ENCODE data around the gene FBXW2. TPM values are rescaled to one million over a fixed set of nuclear protein-coding genes. Genes with fewer than 3 reads are reported as not detected.

The FBXW2 gene
- total RNA-seq, 1 experiment from 2014 or later, result 69.6 TPM

GRCh38 chr9:120839146-120839545, 45.9 kb upstream of the FBXW2 start:
- no peaks in the 10 kb centered on the region for H3K9me2 ChIP-seq (ENCODE audit: insufficient read depth)
- intact Hi-C loops (cut with micrococcal nuclease; ENCODE audit: unreplicated experiment), result no loop called here
- H3K4me2 ChIP-seq, result no peak overlapping the region
- H2AFZ ChIP-seq, result no peak overlapping the region
- H3K27me3 ChIP-seq (ENCODE audit: insufficient read depth, low read depth), result no peaks in the 10 kb centered on the region
- peaks cover 16% of the 10 kb centered on the region for H4K20me1 ChIP-seq (ENCODE audit: insufficient read depth)
- peaks cover 12% of the 10 kb centered on the region for H3F3A ChIP-seq (ENCODE audit: insufficient read depth, low read depth)
- H3K4me1 ChIP-seq (replicated peaks; ENCODE audit: insufficient read depth), result peaks cover 12% of the 10 kb centered on the region
- no TSS peak for BruUV-seq (replicated peaks)
- H3K79me2 ChIP-seq (ENCODE audit: low read depth), result peaks cover 61% of the 10 kb centered on the region
- TF ChIP-seq EZH2 (IDR thresholded peaks at IDR 0.05; ENCODE audit: low read depth), result no peak
- TF ChIP-seq CTCF (conservative IDR thresholded peaks at IDR 0.05), result no peak
- no peak overlapping the region for H3K27ac ChIP-seq
- ChIA-PET CTCF (no interaction called here), POLR2A (ENCODE audit: unreplicated experiment) (no interaction called here)
- no peak for DNase-seq
- no peak overlapping the region for H3K4me3 ChIP-seq
- H3K9me3 ChIP-seq (ENCODE audit: insufficient read depth, low read depth), result no peaks in the 10 kb centered on the region
- peaks cover 23% of the 10 kb centered on the region for H3K36me3 ChIP-seq (ENCODE audit: low read depth)

- intact Hi-C loops (cut with micrococcal nuclease; ENCODE audit: unreplicated experiment), result no loop called here
- no peaks in the 10 kb centered on the region; the same call in 1 of the 2 replicates for H3F3A ChIP-seq (ENCODE audit: insufficient read depth, low read depth)
- peaks cover 16% of the 10 kb centered on the region for H4K20me1 ChIP-seq (ENCODE audit: insufficient read depth)
- TF ChIP-seq CTCF (conservative IDR thresholded peaks at IDR 0.05) (no peak), EZH2 (IDR thresholded peaks at IDR 0.05; ENCODE audit: low read depth) (no peak)
- ChIA-PET CTCF (no interaction called here), POLR2A (ENCODE audit: unreplicated experiment) (no interaction called here)
- no peak overlapping the region for H3K4me2 ChIP-seq
- peaks cover 24% of the 10 kb centered on the region for H3K36me3 ChIP-seq (ENCODE audit: low read depth)
- no peak overlapping the region for H3K27ac ChIP-seq
- H3K9me3 ChIP-seq (ENCODE audit: insufficient read depth, low read depth), result no peaks in the 10 kb centered on the region
- DNase-seq, result no peak
- H3K4me1 ChIP-seq (replicated peaks; ENCODE audit: insufficient read depth), result peaks cover 6% of the 10 kb centered on the region; the same call in 1 of the 2 replicates
- H3K9me2 ChIP-seq (ENCODE audit: insufficient read depth), result no peaks in the 10 kb centered on the region
- H3K4me3 ChIP-seq, result no peak overlapping the region
- H2AFZ ChIP-seq, result no peak overlapping the region
- H3K79me2 ChIP-seq (ENCODE audit: low read depth), result peaks cover 55% of the 10 kb centered on the region
- H3K27me3 ChIP-seq (ENCODE audit: insufficient read depth, low read depth), result no peaks in the 10 kb centered on the region
- no TSS peak for BruUV-seq (replicated peaks)
Measured at GRCh38 chr9:120837921-120838320, 44.7 kb upstream of the FBXW2 start.

- BruUV-seq (replicated peaks), result no TSS peak
- Histone ChIP-seq H3K9me2 (ENCODE audit: insufficient read depth) (no peaks in the 10 kb centered on the region), H3K27me3 (ENCODE audit: insufficient read depth, low read depth) (no peaks in the 10 kb centered on the region), H3K27ac (no peak overlapping the region), H2AFZ (no peak overlapping the region), H3K36me3 (ENCODE audit: low read depth) (peaks cover 48% of the 10 kb centered on the region), H3F3A (ENCODE audit: insufficient read depth, low read depth) (no peaks in the 10 kb centered on the region; the same call in 1 of the 2 replicates), H3K4me1 (replicated peaks; ENCODE audit: insufficient read depth) (no peaks in the 10 kb centered on the region), H3K79me2 (ENCODE audit: low read depth) (peaks cover 18% of the 10 kb centered on the region), H4K20me1 (ENCODE audit: insufficient read depth) (peaks cover 13% of the 10 kb centered on the region), H3K4me3 (no peak overlapping the region), H3K4me2 (no peak overlapping the region), H3K9me3 (ENCODE audit: insufficient read depth, low read depth) (no peaks in the 10 kb centered on the region)
- intact Hi-C loops (cut with micrococcal nuclease; ENCODE audit: unreplicated experiment), result no loop called here
- ChIA-PET POLR2A (ENCODE audit: unreplicated experiment) (no interaction called here), CTCF (interaction anchor here (0.6 kb wide), 1 partner anchor 10 kb away, joined by 7 read pairs; no protein-coding TSS in a partner anchor)
- no peak for TF ChIP-seq CTCF (conservative IDR thresholded peaks at IDR 0.05)
- no peak for TF ChIP-seq EZH2 (IDR thresholded peaks at IDR 0.05; ENCODE audit: low read depth)
- DNase-seq, result no peak
Measured at GRCh38 chr9:120833325-120833724, 40.1 kb upstream of the FBXW2 start.
